ENCODE data around the gene AUTS2. TPM values are rescaled to one million over a fixed set of nuclear protein-coding genes. Genes with fewer than 3 reads are reported as not detected.

The AUTS2 gene
- total RNA-seq, 1 experiment from 2014 or later: 256 TPM

GRCh38 chr7:69769826-69770225 is 171.6 kb downstream of the AUTS2 start:
- no peak overlapping the region for H3K4me2 ChIP-seq (ENCODE audit: insufficient read depth, insufficient read length, low read length)
- no peak overlapping the region for H3T11ph ChIP-seq (ENCODE audit: low read length)
- H2BK20ac ChIP-seq (ENCODE audit: low read depth, low read length, poor library complexity, severe bottlenecking): no peak overlapping the region
- no peak overlapping the region for H3K27ac ChIP-seq (ENCODE audit: insufficient read length, low read depth, low read length)
- no peak overlapping the region for H3K9ac ChIP-seq (ENCODE audit: extremely low read depth, insufficient read length, low read length)
- no peaks in the 10 kb centered on the region for H3K9me3 ChIP-seq (ENCODE audit: control insufficient read depth, low read depth, low read length)
- WGBS (ENCODE audit: extremely low coverage, insufficient read length, low lambda C conversion rate): no CpG with 5 or more reads among the region's 1 CpG
- H2BK15ac ChIP-seq (ENCODE audit: low read depth, low read length): no peak overlapping the region
- H3K23me2 ChIP-seq (ENCODE audit: insufficient read length, low read depth, low read length, poor library complexity, severe bottlenecking): no peaks in the 10 kb centered on the region
- H4K5ac ChIP-seq (ENCODE audit: insufficient read length, low read depth, low read length): no peak overlapping the region
- DNase-seq: no peak
- no peak overlapping the region for H2BK120ac ChIP-seq (ENCODE audit: low read depth, low read length, poor library complexity, severe bottlenecking)
- H4K20me1 ChIP-seq (ENCODE audit: control insufficient read depth, insufficient read depth, insufficient read length): no peaks in the 10 kb centered on the region
- H2AFZ ChIP-seq (ENCODE audit: low read length): no peak overlapping the region
- TF ChIP-seq CTCF (conservative IDR thresholded peaks at IDR 0.05): no peak
- peaks cover 2% of the 10 kb centered on the region; the same call in 1 of the 2 replicates for H3K4me1 ChIP-seq (ENCODE audit: insufficient read depth, low read length)
- H3K4me1 Mint-ChIP-seq: peaks cover 18 to 21% of the 10 kb centered on the region in 2 experiments
- no peaks in the 10 kb centered on the region for H3K79me2 ChIP-seq (ENCODE audit: insufficient read depth, low read length)
- no peak overlapping the region for H3K18ac ChIP-seq (ENCODE audit: insufficient read length, low read depth, low read length)
- no peaks in the 10 kb centered on the region for H3K9me3 Mint-ChIP-seq
- no peak overlapping the region for H3K14ac ChIP-seq (ENCODE audit: insufficient read depth, low read length)
- no peaks in the 10 kb centered on the region for H3K27me3 ChIP-seq (ENCODE audit: insufficient read depth, low read length)
- no peak overlapping the region for H3K27ac Mint-ChIP-seq
- no peak overlapping the region for H3K4me3 Mint-ChIP-seq
- H3K23ac ChIP-seq (ENCODE audit: insufficient read length, low read depth, low read length): no peak overlapping the region
- H3K36me3 Mint-ChIP-seq (ENCODE audit: insufficient read depth in 1 of 3, low read depth in 3 of 3): no peaks in the 10 kb centered on the region
- H2BK12ac ChIP-seq (ENCODE audit: insufficient read length, low read depth, low read length): no peak overlapping the region
- no peak overlapping the region for H2AK5ac ChIP-seq (ENCODE audit: insufficient read length, low read length)
- no peak overlapping the region for H3K56ac ChIP-seq (ENCODE audit: insufficient read length, low read depth, low read length)
- H4K8ac ChIP-seq (replicated peaks; ENCODE audit: insufficient read length, low read depth, low read length): no peak overlapping the region
- H3K79me1 ChIP-seq (ENCODE audit: insufficient read depth, low read depth, low read length, poor library complexity, severe bottlenecking): no peaks in the 10 kb centered on the region
- H3K27me3 Mint-ChIP-seq (ENCODE audit: low read depth): no peaks in the 10 kb centered on the region
- H4K91ac ChIP-seq (ENCODE audit: insufficient read length, low read depth, low read length): no peak overlapping the region
- no peak overlapping the region for H2BK5ac ChIP-seq (ENCODE audit: insufficient read length, low read length)
- H3K4ac ChIP-seq (ENCODE audit: low read depth, low read length): no peak overlapping the region

Measured in H9 (cell line).